ENCODE data around the gene DNAJC1. TPM values are rescaled to one million over a fixed set of nuclear protein-coding genes. Genes with fewer than 3 reads are reported as not detected.

DNAJC1 gene
- total and polyA plus RNA-seq, 2 donors (not counting 3 experiments of a cell fraction or from before 2014, with no cell fraction given), result 11.2 to 19.7 TPM

DNA sequence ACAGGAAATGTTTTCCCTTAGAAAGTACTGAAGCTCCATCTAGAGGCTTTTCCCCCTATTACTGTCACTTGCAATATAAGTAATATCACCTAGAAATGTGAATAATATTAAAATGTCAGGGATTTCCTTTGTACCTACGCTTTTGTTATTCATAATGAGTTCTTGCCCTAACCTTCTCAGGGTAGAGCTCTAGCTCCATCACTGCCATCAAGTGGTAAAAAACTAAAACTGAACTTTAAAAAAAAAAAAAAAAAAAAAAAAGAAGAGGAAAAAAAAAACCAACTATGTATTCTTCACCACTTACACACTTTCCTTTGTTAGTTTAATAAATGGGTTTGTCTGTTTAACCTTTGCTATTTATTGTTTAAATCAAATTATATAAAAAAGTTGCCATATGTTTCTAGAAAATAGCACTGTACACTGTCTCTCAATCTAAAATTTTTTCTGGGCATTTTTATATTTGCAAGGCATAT lies 49.9 kb downstream of the DNAJC1 start:
- Histone ChIP-seq H3K4me2 (ENCODE audit: insufficient read depth, low read length) (no peak overlapping the region), H3K9me1 (replicated peaks; ENCODE audit: control insufficient read depth, extremely low read depth, insufficient read depth, low read length) (no peaks in the 10 kb centered on the region), H2AFZ (ENCODE audit: low read depth, low read length) (no peak overlapping the region), H3K4me3 (replicated peaks in 1 of 3; ENCODE audit: insufficient read depth in 1 of 3, low read depth in 1 of 3, low read length in 3 of 3) (no peak overlapping the region), H3K27ac (ENCODE audit: insufficient read depth, low read depth, low read length) (no peak overlapping the region), H3K27me3 (ENCODE audit: control insufficient read depth in 2 of 2, insufficient read depth in 2 of 2, low read length in 2 of 2) (no peaks in the 10 kb centered on the region), H3K79me2 (ENCODE audit: control insufficient read depth, insufficient read depth, low read length) (no peaks in the 10 kb centered on the region), H3K9ac (replicated peaks; ENCODE audit: extremely low read depth, insufficient read depth, low read length) (no peak overlapping the region), H3K9me3 (replicated peaks; ENCODE audit: control insufficient read depth, insufficient read depth, low read length) (no peaks in the 10 kb centered on the region), H3K4me1 (ENCODE audit: control insufficient read depth, extremely low read depth, insufficient read depth, low read length) (no peaks in the 10 kb centered on the region), H4K20me1 (replicated peaks; ENCODE audit: control insufficient read depth, extremely low read depth, insufficient read depth, low read length) (no peaks in the 10 kb centered on the region), H3K36me3 (ENCODE audit: control insufficient read depth in 2 of 2, extremely low read depth in 1 of 2, insufficient read depth in 2 of 2, low read length in 2 of 2) (no peaks in the 10 kb centered on the region)
- ChIA-PET CTCF (interaction anchor here (0.6 to 2.1 kb wide), 24 partner anchors 9 to 1051 kb away, joined by 3 to 20 read pairs (median 4); partner anchors contain the start of genes DNAJC1 and SKIDA1), POLR2A (interaction anchor here (0.6 to 0.7 kb wide), 2 partner anchors 37 to 458 kb away, joined by 4 to 10 read pairs; no protein-coding TSS in a partner anchor)
- BruUV-seq (replicated peaks), result no TSS peak
- FAIRE-seq, result no peak
- peak; percentile 70 for DNase-seq (ENCODE audit: low read depth, low spot score)
- intact Hi-C loops (cut with micrococcal nuclease), result loop anchor here (1.0 to 10.0 kb wide), 5 partner anchors 189 to 876 kb away; no protein-coding TSS in a partner anchor
- dilution Hi-C loops (cut with MboI; ENCODE audit: extremely low pct_ligation_motif_present, low sequenced_read_pairs), result no loop called here
- TF ChIP-seq FOS (IDR thresholded peaks at IDR 0.05; ENCODE audit: borderline replicate concordance, insufficient read depth, low read length), result no peak
- TF ChIP-seq, protein P1, sequence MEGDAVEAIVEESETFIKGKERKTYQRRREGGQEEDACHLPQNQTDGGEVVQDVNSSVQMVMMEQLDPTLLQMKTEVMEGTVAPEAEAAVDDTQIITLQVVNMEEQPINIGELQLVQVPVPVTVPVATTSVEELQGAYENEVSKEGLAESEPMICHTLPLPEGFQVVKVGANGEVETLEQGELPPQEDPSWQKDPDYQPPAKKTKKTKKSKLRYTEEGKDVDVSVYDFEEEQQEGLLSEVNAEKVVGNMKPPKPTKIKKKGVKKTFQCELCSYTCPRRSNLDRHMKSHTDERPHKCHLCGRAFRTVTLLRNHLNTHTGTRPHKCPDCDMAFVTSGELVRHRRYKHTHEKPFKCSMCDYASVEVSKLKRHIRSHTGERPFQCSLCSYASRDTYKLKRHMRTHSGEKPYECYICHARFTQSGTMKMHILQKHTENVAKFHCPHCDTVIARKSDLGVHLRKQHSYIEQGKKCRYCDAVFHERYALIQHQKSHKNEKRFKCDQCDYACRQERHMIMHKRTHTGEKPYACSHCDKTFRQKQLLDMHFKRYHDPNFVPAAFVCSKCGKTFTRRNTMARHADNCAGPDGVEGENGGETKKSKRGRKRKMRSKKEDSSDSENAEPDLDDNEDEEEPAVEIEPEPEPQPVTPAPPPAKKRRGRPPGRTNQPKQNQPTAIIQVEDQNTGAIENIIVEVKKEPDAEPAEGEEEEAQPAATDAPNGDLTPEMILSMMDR (IDR thresholded peaks at IDR 0.05; ENCODE audit: extremely low read depth in 1 of 2, insufficient read depth in 1 of 2, low read depth in 1 of 2, low read length in 2 of 2), result peak in 1 of 2 donors; percentile 9

DNA sequence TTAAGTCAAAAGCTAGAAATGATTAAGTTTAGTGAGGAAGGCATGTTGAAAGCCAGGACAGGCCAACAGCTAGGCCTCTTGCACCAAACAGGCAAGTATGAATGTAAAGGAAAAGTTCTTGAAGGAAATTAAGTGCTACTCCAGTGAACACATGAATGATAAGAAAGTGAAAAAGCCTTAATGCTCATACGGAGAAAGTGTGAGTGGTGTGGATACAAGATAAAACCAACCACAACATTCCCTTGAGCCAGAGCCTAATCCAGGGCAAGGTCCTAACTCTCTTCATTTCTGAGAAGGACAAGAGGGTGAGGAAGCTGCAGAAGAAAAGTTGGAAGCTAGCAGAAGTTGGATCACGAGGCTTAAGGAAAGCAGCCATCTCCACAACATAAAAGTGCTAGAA lies 53.0 kb downstream of the DNAJC1 start:
- FAIRE-seq (no peak), DNase-seq (ENCODE audit: low read depth, low spot score) (no peak)
- Histone ChIP-seq H3K4me1 (ENCODE audit: control insufficient read depth, extremely low read depth, insufficient read depth, low read length) (peaks cover 5% of the 10 kb centered on the region), H3K9me3 (replicated peaks; ENCODE audit: control insufficient read depth, insufficient read depth, low read length) (no peaks in the 10 kb centered on the region), H3K27ac (ENCODE audit: insufficient read depth, low read depth, low read length) (no peak overlapping the region), H2AFZ (ENCODE audit: low read depth, low read length) (no peak overlapping the region), H3K4me2 (ENCODE audit: insufficient read depth, low read length) (no peak overlapping the region), H3K9ac (replicated peaks; ENCODE audit: extremely low read depth, insufficient read depth, low read length) (no peak overlapping the region), H3K36me3 (ENCODE audit: control insufficient read depth in 2 of 2, extremely low read depth in 1 of 2, insufficient read depth in 2 of 2, low read length in 2 of 2) (no peaks in the 10 kb centered on the region), H3K9me1 (replicated peaks; ENCODE audit: control insufficient read depth, extremely low read depth, insufficient read depth, low read length) (no peaks in the 10 kb centered on the region), H3K27me3 (ENCODE audit: control insufficient read depth in 2 of 2, insufficient read depth in 2 of 2, low read length in 2 of 2) (no peaks in the 10 kb centered on the region), H3K79me2 (ENCODE audit: control insufficient read depth, insufficient read depth, low read length) (no peaks in the 10 kb centered on the region), H3K4me3 (replicated peaks in 1 of 3; ENCODE audit: insufficient read depth in 1 of 3, low read depth in 1 of 3, low read length in 3 of 3) (no peak overlapping the region), H4K20me1 (replicated peaks; ENCODE audit: control insufficient read depth, extremely low read depth, insufficient read depth, low read length) (peaks cover 3% of the 10 kb centered on the region)
- TF ChIP-seq MYC (IDR thresholded peaks at IDR 0.05; ENCODE audit: low read depth, low read length) (no peak), EZH2 (IDR thresholded peaks at IDR 0.05; ENCODE audit: borderline replicate concordance, low read depth, low read length, severe bottlenecking) (no peak), JUN (IDR thresholded peaks at IDR 0.05; ENCODE audit: borderline replicate concordance, insufficient read depth, insufficient read length, low read depth) (no peak), FOS (IDR thresholded peaks at IDR 0.05; ENCODE audit: borderline replicate concordance, insufficient read depth, low read length) (no peak), POLR2AphosphoS5 (IDR thresholded peaks at IDR 0.05; ENCODE audit: insufficient read depth, low read depth, low read length) (no peak), GATA2 (IDR thresholded peaks at IDR 0.05; ENCODE audit: insufficient read depth, insufficient read length, low read depth, low read length) (no peak), POLR2A (IDR thresholded peaks at IDR 0.05; ENCODE audit: low read depth, low read length) (no peak)
- TF ChIP-seq, protein P1 (IDR thresholded peaks at IDR 0.05; ENCODE audit: extremely low read depth in 1 of 2, insufficient read depth in 1 of 2, low read depth in 1 of 2, low read length in 2 of 2), result no peak
- TF ChIP-seq, protein P2, sequence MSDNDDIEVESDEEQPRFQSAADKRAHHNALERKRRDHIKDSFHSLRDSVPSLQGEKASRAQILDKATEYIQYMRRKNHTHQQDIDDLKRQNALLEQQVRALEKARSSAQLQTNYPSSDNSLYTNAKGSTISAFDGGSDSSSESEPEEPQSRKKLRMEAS (IDR thresholded peaks at IDR 0.05; ENCODE audit: insufficient read depth, insufficient read length), result no peak
- intact Hi-C loops (cut with micrococcal nuclease) (loop anchor here (5.0 to 10.0 kb wide), 3 partner anchors 186 to 873 kb away; no protein-coding TSS in a partner anchor), dilution Hi-C loops (cut with MboI; ENCODE audit: extremely low pct_ligation_motif_present, low sequenced_read_pairs) (no loop called here)
- CTCF ChIA-PET, result no interaction called here
- no TSS peak for BruUV-seq (replicated peaks)
- POLR2A ChIA-PET, result no interaction called here

Measured in endothelial cell of umbilical vein (primary cell).